GM12865 (cell line): Measurements from ENCODE around the gene ARAP1.

Experiments
- DNase-seq: peaks from one replicate; pipeline ENCODE4 v3.0.0; 2010; ENCODE audit warnings: low read depth
- H3K4me3 ChIP-seq: 2 replicates; pipeline ENCODE4 v1.5.1; 2011; ENCODE audit warnings: mild to moderate bottlenecking, low read depth, low read length, control low read depth
- CTCF ChIP-seq: IDR thresholded peaks from 2 replicates; pipeline ENCODE4 v1.5.1; 2011; ENCODE audit warnings: low read length, control low read depth, low read depth, inconsistent platforms; ENCODE audit not compliant: insufficient read depth; ENCODE audit errors: missing control alignments

Gene ARAP1

GRCh38 chr11:72670041-72670440 is 82.2 kb downstream of the ARAP1 start:
- DNase-seq, result no peak
- no peak for TF ChIP-seq CTCF
- no peak overlapping the region for H3K4me3 ChIP-seq

- TF ChIP-seq CTCF, result no peak
- DNase-seq, result peak; percentile 66
- H3K4me3 ChIP-seq, result no peak overlapping the region
These were observed 82.7 kb downstream of the ARAP1 start for GRCh38 chr11:72669527-72669926.

- no peak overlapping the region for H3K4me3 ChIP-seq
- no peak for TF ChIP-seq CTCF
- peak; percentile 93 for DNase-seq
These were observed 83.4 kb downstream of the ARAP1 start for GRCh38 chr11:72668629-72669347.

GRCh38 chr11:72665911-72666472 is 86.2 kb downstream of the ARAP1 start:
- no peak for DNase-seq
- no peak for TF ChIP-seq CTCF
- H3K4me3 ChIP-seq, result no peak overlapping the region

GRCh38 chr11:72662036-72662435 is 90.2 kb downstream of the ARAP1 start:
- TF ChIP-seq CTCF, result no peak
- H3K4me3 ChIP-seq, result no peak overlapping the region
- no peak for DNase-seq

GRCh38 chr11:72661486-72661885 is 90.7 kb downstream of the ARAP1 start:
- H3K4me3 ChIP-seq, result no peak overlapping the region
- TF ChIP-seq CTCF, result no peak
- no peak for DNase-seq
